ENCODE measurements around the gene ZNF200.

The ZNF200 gene

GRCh38 chr16:3266873-3267537 is 32.0 kb upstream of the ZNF200 start:
- no peaks in the 10 kb centered on the region for H3K36me3 ChIP-seq (replicated peaks)
- TF ChIP-seq CTCF (IDR thresholded peaks at IDR 0.05; ENCODE audit: low read depth, low read length, missing control alignments): peak; percentile 52
- no peaks in the 10 kb centered on the region for H3K27me3 ChIP-seq (replicated peaks)
- in situ Hi-C loops (cut with HindIII; ENCODE audit: low pct_ligation_motif_present, low sequenced_read_pairs): no loop called here
- DNase-seq: peak; percentile 20
- H3K27ac ChIP-seq: no peak overlapping the region
- no peak overlapping the region for H3K4me3 ChIP-seq (ENCODE audit: low read depth, low read length)

- no peaks in the 10 kb centered on the region for H3K36me3 ChIP-seq (replicated peaks)
- H3K27ac ChIP-seq: peak overlapping the region; percentile 92
- H3K4me3 ChIP-seq (ENCODE audit: low read depth, low read length): peak overlapping the region; percentile 70
- TF ChIP-seq CTCF (IDR thresholded peaks at IDR 0.05; ENCODE audit: low read depth, low read length, missing control alignments): peak; percentile 50
- DNase-seq: peak; percentile 98
- no peaks in the 10 kb centered on the region for H3K27me3 ChIP-seq (replicated peaks)
- in situ Hi-C loops (cut with HindIII; ENCODE audit: low pct_ligation_motif_present, low sequenced_read_pairs): no loop called here
Measured at GRCh38 chr16:3264137-3265036, 29.4 kb upstream of the ZNF200 start.

- H3K4me3 ChIP-seq (ENCODE audit: low read depth, low read length): no peak overlapping the region
- in situ Hi-C loops (cut with HindIII; ENCODE audit: low pct_ligation_motif_present, low sequenced_read_pairs): no loop called here
- H3K27ac ChIP-seq: no peak overlapping the region
- H3K36me3 ChIP-seq (replicated peaks): no peaks in the 10 kb centered on the region
- no peak for TF ChIP-seq CTCF (IDR thresholded peaks at IDR 0.05; ENCODE audit: low read depth, low read length, missing control alignments)
- DNase-seq: no peak
- no peaks in the 10 kb centered on the region for H3K27me3 ChIP-seq (replicated peaks)
Measured at GRCh38 chr16:3262517-3262916, 27.6 kb upstream of the ZNF200 start.

- Histone ChIP-seq H3K27me3 (replicated peaks) (no peaks in the 10 kb centered on the region), H3K36me3 (replicated peaks) (no peaks in the 10 kb centered on the region), H3K4me3 (ENCODE audit: low read depth, low read length) (no peak overlapping the region), H3K27ac (no peak overlapping the region)
- TF ChIP-seq CTCF (IDR thresholded peaks at IDR 0.05; ENCODE audit: low read depth, low read length, missing control alignments): no peak
- in situ Hi-C loops (cut with HindIII; ENCODE audit: low pct_ligation_motif_present, low sequenced_read_pairs): no loop called here
- no peak for DNase-seq
Measured at GRCh38 chr16:3259836-3260235, 24.9 kb upstream of the ZNF200 start.

- no peak for TF ChIP-seq CTCF (IDR thresholded peaks at IDR 0.05; ENCODE audit: low read depth, low read length, missing control alignments)
- no peaks in the 10 kb centered on the region for H3K27me3 ChIP-seq (replicated peaks)
- no peaks in the 10 kb centered on the region for H3K36me3 ChIP-seq (replicated peaks)
- DNase-seq: peak; percentile 10
- H3K4me3 ChIP-seq (ENCODE audit: low read depth, low read length): no peak overlapping the region
- in situ Hi-C loops (cut with HindIII; ENCODE audit: low pct_ligation_motif_present, low sequenced_read_pairs): no loop called here
- no peak overlapping the region for H3K27ac ChIP-seq
Measured at GRCh38 chr16:3256866-3257465, 22.0 kb upstream of the ZNF200 start.
